Astrocyte (in vitro differentiated cells and primary cell): ENCODE results near the gene TRPM3.

Experiments used
- EZH2 ChIP-seq: IDR thresholded peaks from 2 replicates; pipeline ENCODE4 v1.6.1; 2012; ENCODE audit warnings: mild to moderate bottlenecking, low read length, inconsistent platforms; ENCODE audit not compliant: insufficient read depth
- TF ChIP-seq, protein P1 (sequence below): IDR thresholded peaks from 2 replicates; pipeline ENCODE4 v1.5.1; 2011; ENCODE audit warnings: low read depth, mild to moderate bottlenecking, inconsistent platforms, low read length, moderate library complexity; ENCODE audit not compliant: insufficient read depth

GRCh38 chr9:70481471-70481870 lies 640.0 kb downstream of the TRPM3 start:
- TF ChIP-seq, protein P1, sequence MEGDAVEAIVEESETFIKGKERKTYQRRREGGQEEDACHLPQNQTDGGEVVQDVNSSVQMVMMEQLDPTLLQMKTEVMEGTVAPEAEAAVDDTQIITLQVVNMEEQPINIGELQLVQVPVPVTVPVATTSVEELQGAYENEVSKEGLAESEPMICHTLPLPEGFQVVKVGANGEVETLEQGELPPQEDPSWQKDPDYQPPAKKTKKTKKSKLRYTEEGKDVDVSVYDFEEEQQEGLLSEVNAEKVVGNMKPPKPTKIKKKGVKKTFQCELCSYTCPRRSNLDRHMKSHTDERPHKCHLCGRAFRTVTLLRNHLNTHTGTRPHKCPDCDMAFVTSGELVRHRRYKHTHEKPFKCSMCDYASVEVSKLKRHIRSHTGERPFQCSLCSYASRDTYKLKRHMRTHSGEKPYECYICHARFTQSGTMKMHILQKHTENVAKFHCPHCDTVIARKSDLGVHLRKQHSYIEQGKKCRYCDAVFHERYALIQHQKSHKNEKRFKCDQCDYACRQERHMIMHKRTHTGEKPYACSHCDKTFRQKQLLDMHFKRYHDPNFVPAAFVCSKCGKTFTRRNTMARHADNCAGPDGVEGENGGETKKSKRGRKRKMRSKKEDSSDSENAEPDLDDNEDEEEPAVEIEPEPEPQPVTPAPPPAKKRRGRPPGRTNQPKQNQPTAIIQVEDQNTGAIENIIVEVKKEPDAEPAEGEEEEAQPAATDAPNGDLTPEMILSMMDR: no peak
- no peak for TF ChIP-seq EZH2
